Stimulated activated naive CD4-positive, alpha-beta T cell treated with Interleukin-2 at 50 U/mL for 16 hours (primary cell): ENCODE results near the gene DGKQ.

Experiments used
- DNase-seq: peaks from one replicate; lab custom pipeline; 2025; lab: John Stamatoyannopoulos, UW

Gene DGKQ

GRCh38 chr4:961351-962230 is 11.8 kb downstream of the DGKQ start:
- no peak for DNase-seq

DNA sequence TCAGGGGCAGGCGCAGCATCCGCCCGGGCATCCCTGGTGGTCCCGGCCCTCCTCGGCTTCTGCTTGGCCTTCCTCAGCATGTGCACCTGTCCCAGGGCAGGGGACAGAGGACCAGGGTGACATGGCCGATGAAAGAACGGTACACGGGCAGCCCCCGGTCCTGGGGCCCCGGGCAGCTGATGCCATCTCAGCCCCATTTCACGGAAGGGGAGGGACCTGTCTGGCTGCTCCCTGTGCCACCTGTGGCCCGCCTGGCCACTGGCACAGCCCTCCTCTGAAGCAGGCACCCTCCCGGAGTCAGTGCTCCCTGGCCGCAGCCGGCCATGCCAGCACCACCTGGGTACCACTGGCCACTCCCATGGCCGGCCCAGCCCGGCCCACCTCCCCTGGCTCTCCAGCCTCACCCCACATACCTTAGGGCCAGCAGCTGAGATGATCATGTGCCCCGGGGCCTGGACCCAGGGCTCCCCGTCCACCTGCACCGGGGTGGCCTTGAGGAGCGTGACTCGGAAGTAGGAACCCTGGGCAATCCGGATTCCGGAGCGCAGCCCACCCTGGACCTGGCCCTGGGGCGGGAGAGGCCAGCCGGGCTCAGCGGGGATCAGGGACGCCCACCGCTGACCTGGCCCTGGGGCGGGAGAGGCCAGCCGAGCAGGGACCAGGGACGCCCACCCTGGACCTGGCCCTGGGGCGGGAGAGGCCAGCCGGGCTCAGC is 12.6 kb downstream of the DGKQ start:
- no peak for DNase-seq

GRCh38 chr4:960140-960635 is 13.2 kb downstream of the DGKQ start:
- DNase-seq, result no peak

DNA sequence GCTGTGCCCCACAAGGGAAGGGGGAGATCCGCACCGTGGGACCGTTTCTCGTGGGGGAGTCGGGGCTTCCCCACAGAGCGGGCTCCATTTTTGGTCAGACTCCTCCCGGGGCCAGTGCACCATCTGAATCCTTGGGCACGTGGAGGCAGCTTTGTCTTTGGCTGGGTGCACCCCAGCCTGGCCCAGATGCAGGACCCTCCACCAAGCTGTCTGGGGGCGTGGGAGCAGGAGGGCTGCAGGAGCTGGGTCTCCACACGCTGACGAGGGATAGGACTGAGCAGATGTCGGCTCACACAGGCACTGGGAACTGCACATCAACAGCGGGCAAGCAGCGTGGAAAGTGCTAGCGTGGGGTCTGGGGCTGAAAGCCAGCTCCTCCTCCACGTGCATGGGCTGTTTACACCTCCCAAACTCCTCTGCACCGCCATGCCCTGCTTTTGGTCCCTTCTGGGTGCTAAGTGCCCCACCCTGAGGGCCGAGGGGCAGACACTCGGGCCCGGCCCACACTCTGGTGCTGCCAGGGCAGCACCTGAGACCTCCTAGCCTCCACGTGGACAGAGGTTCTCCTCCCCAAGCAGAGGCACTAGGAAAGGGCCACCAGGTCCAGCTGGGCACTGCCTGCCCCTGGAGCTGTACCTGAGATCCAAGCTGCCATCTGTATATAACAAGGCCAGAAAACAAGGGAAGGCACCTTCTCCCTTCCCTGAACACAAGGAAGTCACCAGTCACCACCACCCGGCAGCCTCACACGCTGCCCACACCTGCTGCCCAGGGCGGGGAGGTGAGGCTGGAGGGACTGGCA is 13.8 kb downstream of the DGKQ start:
- DNase-seq, result no peak

GRCh38 chr4:958696-959337 is 14.6 kb downstream of the DGKQ start:
- DNase-seq, result no peak

DNA sequence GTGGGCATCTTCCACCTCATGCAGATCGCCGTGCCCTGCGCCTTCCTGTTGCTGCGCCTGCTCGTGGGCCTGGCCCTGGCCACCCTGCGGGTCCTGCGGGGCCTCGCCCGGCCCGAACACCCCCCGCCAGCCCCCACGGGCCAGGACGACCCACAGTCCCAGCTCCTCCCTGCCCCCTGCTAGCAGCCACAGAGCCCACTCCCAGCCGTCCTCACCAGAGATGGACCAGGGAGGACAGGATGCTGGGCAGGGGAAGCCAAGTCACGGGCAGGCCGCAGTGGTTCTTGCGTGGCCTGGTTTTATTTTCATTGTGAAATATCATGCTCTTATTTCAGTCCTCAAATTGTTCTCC is 15.1 kb downstream of the DGKQ start:
- DNase-seq, result no peak

DNA sequence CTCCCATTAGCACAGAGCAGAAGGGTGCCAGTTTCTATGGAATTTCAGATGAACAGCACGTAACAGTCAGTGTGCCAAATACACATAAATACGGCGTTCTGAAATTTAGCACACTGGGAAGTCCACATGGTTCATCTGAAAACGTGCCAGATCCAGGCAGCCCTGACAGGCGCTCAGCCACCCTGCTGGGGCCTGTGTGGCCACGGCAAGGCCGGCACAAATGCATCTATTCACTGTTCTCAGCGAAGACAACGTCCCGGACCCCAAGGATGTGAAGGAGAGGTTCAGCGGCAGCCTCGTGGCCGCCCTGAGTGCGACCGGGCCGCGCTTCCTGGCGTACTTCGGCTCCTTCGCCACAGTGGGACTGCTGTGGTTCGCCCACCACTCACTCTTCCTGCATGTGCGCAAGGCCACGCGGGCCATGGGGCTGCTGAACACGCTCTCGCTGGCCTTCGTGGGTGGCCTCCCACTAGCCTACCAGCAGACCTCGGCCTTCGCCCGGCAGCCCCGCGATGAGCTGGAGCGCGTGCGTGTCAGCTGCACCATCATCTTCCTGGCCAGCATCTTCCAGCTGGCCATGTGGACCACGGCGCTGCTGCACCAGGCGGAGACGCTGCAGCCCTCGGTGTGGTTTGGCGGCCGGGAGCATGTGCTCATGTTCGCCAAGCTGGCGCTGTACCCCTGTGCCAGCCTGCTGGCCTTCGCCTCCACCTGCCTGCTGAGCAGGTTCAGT is 15.6 kb downstream of the DGKQ start:
- DNase-seq, result no peak

DNA sequence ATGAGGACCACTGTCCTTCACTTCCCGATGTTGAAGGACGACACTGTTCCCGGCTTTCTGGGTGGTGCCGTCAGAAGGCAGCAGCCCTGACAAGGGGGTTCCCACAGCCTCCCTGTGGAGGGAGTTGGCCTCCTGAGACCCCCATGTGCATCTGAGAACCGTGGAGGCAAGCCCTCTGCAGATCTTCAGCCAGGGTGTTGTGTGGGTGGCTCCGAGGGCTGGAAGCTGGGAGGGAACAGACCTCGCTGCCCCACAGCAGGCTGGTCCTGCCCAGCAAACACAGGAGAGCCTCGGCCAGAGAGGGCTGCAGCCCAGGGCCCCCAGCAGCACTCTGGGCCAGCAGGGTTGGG is 16.2 kb downstream of the DGKQ start:
- no peak for DNase-seq

- no peak for DNase-seq
These were observed 16.7 kb downstream of the DGKQ start for GRCh38 chr4:956531-957230.

GRCh38 chr4:955931-956381 is 17.4 kb downstream of the DGKQ start:
- DNase-seq, result no peak

- DNase-seq, result no peak
These were observed 18.0 kb downstream of the DGKQ start for GRCh38 chr4:955161-955921.

DNA sequence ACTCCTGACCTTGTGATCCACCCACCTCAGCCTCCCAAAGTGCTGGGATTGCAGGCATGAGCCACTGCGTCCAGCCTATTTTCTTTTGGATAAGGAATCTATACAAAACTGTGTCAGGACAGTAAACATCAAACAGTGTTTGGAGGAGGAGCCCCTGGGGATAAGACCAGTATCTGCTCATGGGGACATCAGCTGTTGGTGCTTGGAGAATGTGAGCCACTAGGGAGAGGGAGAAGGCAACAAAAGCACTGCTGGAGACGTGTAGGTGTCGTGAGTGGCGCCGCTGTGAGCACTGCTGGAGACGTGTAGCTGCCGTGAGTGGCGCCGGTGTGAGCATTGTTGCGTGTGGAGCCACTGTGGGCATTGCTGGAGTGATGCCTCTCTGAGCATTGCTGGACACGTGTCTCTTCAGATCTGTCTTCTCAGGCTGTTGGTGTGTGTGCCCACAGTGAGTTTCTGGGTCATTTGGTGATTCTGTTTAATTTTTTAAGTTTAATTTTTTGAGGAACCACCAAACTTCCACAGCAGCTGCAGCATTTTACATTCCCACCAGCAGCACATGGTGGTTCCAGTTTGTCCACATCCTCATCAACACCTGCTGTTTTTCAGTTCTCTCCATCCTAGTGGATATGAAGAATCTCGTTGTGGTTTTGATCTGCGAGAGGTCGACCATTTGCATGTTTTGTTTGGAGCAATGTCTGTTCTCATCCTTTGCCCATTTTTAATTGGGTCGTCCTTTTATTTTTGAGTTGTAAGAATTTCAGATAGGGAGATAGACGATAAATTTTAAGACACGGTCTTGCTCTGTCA is 19.0 kb downstream of the DGKQ start:
- DNase-seq, result no peak

DNA sequence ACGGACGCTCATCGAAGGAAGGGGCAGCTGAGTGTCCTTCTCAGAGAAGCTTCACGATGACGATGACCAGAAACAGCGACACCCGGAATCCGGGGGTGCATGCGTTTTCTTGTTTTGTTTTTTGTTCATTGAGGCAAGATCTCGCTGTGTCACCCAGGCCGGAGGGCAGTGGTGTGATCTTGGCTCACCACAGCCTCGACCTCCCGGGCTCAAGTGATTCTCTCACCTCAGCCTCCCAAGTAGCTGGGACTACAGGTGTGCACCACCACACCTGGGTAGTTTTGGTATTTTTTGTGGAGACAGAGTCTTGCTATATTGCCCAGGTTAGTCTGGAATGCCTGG is 19.8 kb downstream of the DGKQ start:
- DNase-seq, result no peak

DNA sequence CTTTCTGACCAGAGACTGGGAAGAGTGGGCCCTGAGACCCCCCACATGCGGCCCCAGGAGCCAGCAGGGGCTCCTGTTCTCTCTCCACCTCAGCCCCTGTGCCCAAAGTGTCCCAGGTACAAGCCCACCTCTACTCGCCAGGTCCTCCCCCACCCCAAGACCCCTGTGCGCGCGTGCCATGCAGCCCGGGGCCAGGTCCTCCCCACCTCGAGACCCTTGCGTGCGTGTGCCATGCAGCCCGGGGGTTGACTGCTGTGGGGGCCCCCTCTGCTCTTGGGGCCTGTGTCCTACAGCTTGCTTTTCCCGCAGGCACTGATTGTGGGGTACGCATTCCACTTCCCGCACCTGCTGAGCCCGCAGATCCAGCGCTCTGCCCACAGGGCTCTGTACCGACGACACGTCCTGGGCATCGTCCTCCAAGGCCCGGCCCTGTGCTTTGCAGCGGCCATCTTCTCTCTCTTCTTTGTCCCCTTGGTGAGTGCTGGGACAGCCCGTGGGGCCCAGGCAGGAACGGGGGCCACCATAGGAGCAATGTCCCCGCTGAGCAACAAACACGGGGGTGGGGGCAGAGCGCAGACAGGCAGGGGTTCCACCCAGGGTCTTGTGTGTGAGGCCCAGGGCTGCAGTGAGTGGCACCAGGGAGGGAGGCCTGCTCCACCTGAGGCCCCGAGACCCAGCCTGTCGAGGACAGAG is 20.3 kb downstream of the DGKQ start:
- DNase-seq, result no peak

DNA sequence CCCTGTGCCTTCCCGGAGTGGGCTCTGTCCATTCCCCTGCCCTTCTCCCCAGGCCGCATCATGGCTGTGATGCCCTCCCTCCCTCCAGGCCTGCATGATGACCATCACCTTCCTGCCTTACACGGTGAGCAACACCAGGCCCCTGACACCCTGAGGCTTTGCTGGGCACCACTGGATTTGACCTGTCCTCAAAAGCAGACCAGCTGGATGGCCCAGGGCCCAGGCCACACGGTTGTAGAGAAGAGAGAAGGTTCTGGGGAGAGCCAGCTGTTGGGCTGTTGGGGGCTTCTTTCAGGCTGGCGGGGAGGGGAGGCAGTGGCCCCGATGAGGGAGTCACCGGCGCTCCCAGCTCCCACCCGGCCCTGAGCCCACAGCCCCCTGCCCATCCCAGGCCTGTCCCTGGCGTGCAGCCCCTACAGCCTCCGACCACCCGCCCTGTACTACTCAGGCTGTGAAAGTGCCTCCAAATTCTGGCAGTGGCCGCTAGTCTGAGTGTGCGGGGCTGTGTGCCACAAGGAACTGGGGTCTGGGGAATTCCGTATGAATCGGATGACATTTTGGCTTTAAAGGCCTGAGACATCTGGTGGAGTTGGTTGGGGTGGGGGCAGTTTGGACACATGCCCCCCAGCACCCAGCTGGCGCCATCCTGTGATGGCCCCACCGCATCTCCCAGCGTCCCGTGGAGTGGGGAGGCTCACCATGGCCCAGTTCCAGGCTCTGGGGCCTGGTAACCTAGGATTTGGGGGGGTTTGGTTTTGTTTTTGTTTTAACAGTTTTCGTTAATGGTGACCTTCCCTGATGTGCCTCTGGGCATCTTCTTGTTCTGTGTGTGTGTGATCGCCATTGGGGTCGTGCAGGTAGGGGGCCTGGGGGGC is 21.5 kb downstream of the DGKQ start:
- no peak for DNase-seq

- DNase-seq, result no peak
These were observed 22.2 kb downstream of the DGKQ start for GRCh38 chr4:951186-951585.

GRCh38 chr4:950136-951020 is 23.0 kb downstream of the DGKQ start:
- no peak for DNase-seq
